Brain microvascular endothelial cell (primary cell): ENCODE measurements around the gene CDCP1.
"Not testable (repeated sequence)": the region's sequence is repeated elsewhere in the genome, so short reads cannot be mapped to it uniquely, and the experiment has no call there.

Source experiments
- DNase-seq: peaks from one replicate; pipeline ENCODE4 v3.0.0-alpha.2; 2020
- H3K27ac ChIP-seq: fragments of 250-450 bp; sonication (Bioruptor Pico); 2 replicates; pipeline ENCODE4 v1.5.1; 2020; ENCODE audit warnings: mild to moderate bottlenecking, moderate library complexity
- H3K27me3 ChIP-seq: fragments of 250-450 bp; sonication (Bioruptor Pico); replicated peaks from 2 replicates; pipeline ENCODE4 v1.5.1; 2020; ENCODE audit warnings: mild to moderate bottlenecking
- H3K36me3 ChIP-seq: fragments of 250-450 bp; sonication (Bioruptor Pico); replicated peaks from 2 replicates; pipeline ENCODE4 v1.5.1; 2020; ENCODE audit warnings: mild to moderate bottlenecking
- H3K4me3 ChIP-seq: 2 replicates; pipeline ENCODE4 v1.5.1; 2011; ENCODE audit warnings: low read depth, mild to moderate bottlenecking, control low read depth, low read length, moderate library complexity
- CTCF ChIP-seq: IDR thresholded peaks from 2 replicates; pipeline ENCODE4 v1.5.1; 2011; ENCODE audit warnings: low read depth, mild to moderate bottlenecking, moderate library complexity, low read length, control low read depth, inconsistent platforms; ENCODE audit errors: missing control alignments
- in situ Hi-C: cut with HindIII; loops from 2 replicates; pipeline ENCODE4 v1.10.0; 2017; ENCODE audit warnings: low sequenced_read_pairs, low pct_ligation_motif_present

The CDCP1 gene

GRCh38 chr3:45083023-45083422 lies 63.2 kb downstream of the CDCP1 start:
- in situ Hi-C loops = no loop called here
- Histone ChIP-seq H3K27me3 (no peaks in the 10 kb centered on the region), H3K4me3 (no peak overlapping the region), H3K27ac (no peak overlapping the region), H3K36me3 (no peaks in the 10 kb centered on the region)
- DNase-seq = no peak
- TF ChIP-seq CTCF = no peak

DNA sequence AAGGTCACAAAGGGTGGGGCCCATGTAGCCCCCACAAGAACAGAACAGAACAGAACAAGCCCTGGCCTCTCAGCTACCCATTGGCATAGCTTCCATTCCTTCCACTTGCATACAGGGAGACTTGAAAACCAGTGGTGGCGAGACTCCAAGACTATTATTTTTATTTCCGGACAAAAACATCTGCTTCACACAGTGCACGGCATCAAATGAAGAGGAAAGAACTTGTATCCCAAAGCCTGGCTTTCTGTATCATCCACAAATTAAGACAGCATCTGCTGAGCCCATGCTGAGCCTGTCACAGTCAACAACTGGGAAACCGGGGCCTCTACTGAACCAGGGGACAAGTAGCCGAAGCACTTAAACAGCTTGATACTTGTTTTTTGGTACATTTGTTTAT lies 64.0 kb downstream of the CDCP1 start:
- TF ChIP-seq CTCF = no peak
- peak; percentile 45 for DNase-seq
- Histone ChIP-seq H3K36me3 (no peaks in the 10 kb centered on the region), H3K27ac (no peak overlapping the region), H3K27me3 (no peaks in the 10 kb centered on the region), H3K4me3 (no peak overlapping the region)
- in situ Hi-C loops = no loop called here

DNA sequence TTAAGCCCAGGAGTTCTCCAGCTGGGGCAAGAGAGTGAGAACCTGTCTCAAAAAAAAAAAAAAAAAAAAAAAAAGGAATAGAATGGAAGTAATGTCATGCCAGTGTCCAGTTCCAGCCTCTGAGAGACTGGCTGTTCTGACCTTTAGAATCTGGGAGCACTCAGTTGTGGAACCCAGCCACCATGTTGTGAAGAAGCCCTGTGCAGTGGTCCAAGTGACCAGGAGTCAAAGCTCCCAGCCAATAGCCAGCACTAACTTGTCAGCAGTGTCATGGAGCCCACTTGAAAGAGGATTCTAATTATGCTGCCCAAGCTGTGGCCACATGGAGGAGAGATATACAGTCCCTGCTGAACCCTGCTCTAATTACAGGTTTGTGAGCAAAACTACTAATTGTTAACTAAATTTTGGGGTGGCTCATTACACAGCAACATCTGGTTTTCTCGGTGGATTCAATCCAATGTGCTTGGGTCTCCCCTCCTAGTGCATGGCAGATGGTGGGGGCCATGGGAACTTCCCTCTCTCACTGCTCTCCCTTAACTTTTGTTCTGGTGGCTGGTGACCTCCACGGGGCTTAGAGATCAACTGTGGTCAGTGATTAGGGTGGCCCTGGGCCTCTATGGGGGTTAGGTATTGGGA lies 64.6 kb downstream of the CDCP1 start:
- H3K27me3 ChIP-seq = no peaks in the 10 kb centered on the region
- no peak for DNase-seq
- TF ChIP-seq CTCF = no peak
- H3K4me3 ChIP-seq = no peak overlapping the region
- no peaks in the 10 kb centered on the region for H3K36me3 ChIP-seq
- no peak overlapping the region for H3K27ac ChIP-seq
- in situ Hi-C loops = no loop called here

GRCh38 chr3:45080824-45081223 lies 65.4 kb downstream of the CDCP1 start:
- Histone ChIP-seq H3K4me3 (no peak overlapping the region), H3K27me3 (no peaks in the 10 kb centered on the region), H3K27ac (no peak overlapping the region), H3K36me3 (no peaks in the 10 kb centered on the region)
- no peak for TF ChIP-seq CTCF
- in situ Hi-C loops = no loop called here
- no peak for DNase-seq

GRCh38 chr3:45079715-45080114 lies 66.5 kb downstream of the CDCP1 start:
- Histone ChIP-seq H3K27me3 (no peaks in the 10 kb centered on the region), H3K36me3 (no peaks in the 10 kb centered on the region), H3K27ac (no peak overlapping the region), H3K4me3 (no peak overlapping the region)
- in situ Hi-C loops = no loop called here
- no peak for DNase-seq
- no peak for TF ChIP-seq CTCF

GRCh38 chr3:45078910-45079522 lies 67.2 kb downstream of the CDCP1 start:
- DNase-seq = no peak
- TF ChIP-seq CTCF = peak; percentile 58

DNA sequence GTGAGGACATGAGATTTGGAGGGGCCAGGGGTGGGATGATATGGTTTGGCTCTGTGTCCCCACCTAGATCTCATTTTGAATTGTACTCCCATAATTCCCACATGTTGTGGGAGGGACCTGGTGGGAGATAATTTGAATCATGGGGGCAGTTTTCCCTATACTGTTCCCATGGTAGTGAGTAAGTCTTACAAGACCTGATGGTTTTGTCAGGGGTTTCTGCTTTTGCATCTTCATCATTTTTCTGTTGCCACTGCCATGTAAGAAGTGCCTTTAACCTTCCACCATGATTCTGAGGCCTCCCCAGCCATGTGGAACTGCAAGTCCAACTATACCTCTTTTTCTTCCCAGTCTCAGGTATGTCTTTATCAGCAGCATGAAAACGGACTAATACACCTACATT lies 67.9 kb downstream of the CDCP1 start:
- H3K4me3 ChIP-seq, H3K27me3 ChIP-seq, H3K36me3 ChIP-seq, DNase-seq, H3K27ac ChIP-seq, in situ Hi-C loops: not testable (repeated sequence)

More at GRCh38 chr3:45078910-45079522, 67.2 kb downstream of the CDCP1 start:
- Histone ChIP-seq H3K27me3 (no peaks in the 10 kb centered on the region), H3K27ac (no peak overlapping the region), H3K4me3 (no peak overlapping the region), H3K36me3 (no peaks in the 10 kb centered on the region)
- in situ Hi-C loops = no loop called here
